Kidney epithelial cell (primary cell): ENCODE results near the gene STK39. TPM values are rescaled to one million over a fixed set of nuclear protein-coding genes. Genes with fewer than 3 reads are reported as not detected.
"Not testable (repeated sequence)": the region's sequence is repeated elsewhere in the genome, so short reads cannot be mapped to it uniquely, and the experiment has no call there.

ENCODE experiments used
- DNase-seq: peaks from one replicate; pipeline ENCODE4 v3.0.0-alpha.2; 2010; ENCODE audit warnings: low read depth
- H3K27me3 ChIP-seq: 2 replicates; pipeline ENCODE4 v1.6.0; 2011; ENCODE audit warnings: low read length; ENCODE audit not compliant: control insufficient read depth, insufficient read depth
- H3K36me3 ChIP-seq: 2 replicates; pipeline ENCODE4 v1.5.1; 2011; ENCODE audit warnings: low read length; ENCODE audit not compliant: control insufficient read depth, insufficient read depth
- H3K4me3 ChIP-seq: 2 replicates; pipeline ENCODE4 v1.5.1; 2011; ENCODE audit warnings: low read depth, mild to moderate bottlenecking, control low read depth, low read length
- CTCF ChIP-seq: IDR thresholded peaks from 2 replicates; pipeline ENCODE4 v1.5.1; 2011; ENCODE audit warnings: mild to moderate bottlenecking, moderate library complexity, low read length, control low read depth, inconsistent platforms; ENCODE audit not compliant: insufficient read depth, poor library complexity, severe bottlenecking
- total RNA-seq: library from RNA; depleted of rRNA; stranded (reverse); fragments of >200 nt; gene quantifications from 2 replicates; pipeline ENCODE4 v1.2.3, GENCODE V29; 2015

STK39 gene
- total RNA-seq, 1 donor from 2014 or later: 30.1 TPM

DNA sequence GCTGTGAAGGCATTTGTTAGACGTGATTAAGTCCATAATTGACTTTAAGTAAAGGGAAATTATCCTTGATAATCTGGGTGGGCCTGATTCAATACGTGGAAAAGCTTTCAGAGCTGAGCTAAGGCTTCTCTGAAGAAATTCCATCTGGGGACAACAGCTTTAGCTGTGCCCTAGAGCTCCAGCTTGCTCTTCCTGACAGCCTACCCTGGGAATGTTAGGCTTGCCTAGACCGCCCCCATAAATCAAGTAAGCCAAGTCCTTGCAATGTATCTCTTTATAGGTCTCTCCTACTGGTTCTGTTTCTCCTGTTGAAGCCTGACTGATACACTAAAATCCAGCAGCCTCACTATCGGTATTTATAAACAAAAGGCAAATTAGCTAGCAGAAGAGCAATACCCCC, 160.0 kb downstream of the STK39 start:
- H3K27me3 ChIP-seq: no peaks in the 10 kb centered on the region
- no peak for TF ChIP-seq CTCF
- no peak for DNase-seq
- no peaks in the 10 kb centered on the region for H3K36me3 ChIP-seq
- no peak overlapping the region for H3K4me3 ChIP-seq

- no peaks in the 10 kb centered on the region for H3K27me3 ChIP-seq
- no peak for TF ChIP-seq CTCF
- H3K4me3 ChIP-seq: no peak overlapping the region
- no peaks in the 10 kb centered on the region for H3K36me3 ChIP-seq
- no peak for DNase-seq
These were observed 160.5 kb downstream of the STK39 start for GRCh38 chr2:168086851-168087250.

GRCh38 chr2:168085801-168086361, 161.5 kb downstream of the STK39 start:
- DNase-seq: no peak
- Histone ChIP-seq H3K36me3 (no peaks in the 10 kb centered on the region), H3K4me3 (no peak overlapping the region), H3K27me3 (no peaks in the 10 kb centered on the region)
- TF ChIP-seq CTCF: no peak

DNA sequence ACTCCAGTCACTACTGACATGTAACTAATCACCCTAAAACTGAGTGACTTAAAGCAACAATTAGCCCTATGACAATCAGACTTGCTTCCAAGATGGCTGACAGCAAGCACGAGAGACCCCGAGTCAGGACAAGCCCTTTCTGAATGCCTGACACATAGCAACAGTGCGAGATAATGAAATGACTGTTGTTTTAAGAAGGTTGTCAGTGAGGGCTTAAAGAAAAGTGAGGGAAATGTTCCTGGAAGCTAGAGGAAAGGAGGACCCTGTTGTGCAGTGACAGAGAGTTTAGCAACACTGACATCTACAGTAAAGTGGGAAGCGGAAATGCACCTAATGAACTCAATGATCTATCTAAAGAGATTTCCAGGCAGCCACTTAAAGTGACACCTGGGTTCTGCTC, 163.1 kb downstream of the STK39 start:
- DNase-seq: no peak
- H3K36me3 ChIP-seq: no peaks in the 10 kb centered on the region
- H3K4me3 ChIP-seq: no peak overlapping the region
- no peak for TF ChIP-seq CTCF
- H3K27me3 ChIP-seq: no peaks in the 10 kb centered on the region

- DNase-seq, H3K27me3 ChIP-seq, H3K4me3 ChIP-seq, H3K36me3 ChIP-seq: not testable (repeated sequence)
These were observed 165.9 kb downstream of the STK39 start for GRCh38 chr2:168081452-168081851.

DNA sequence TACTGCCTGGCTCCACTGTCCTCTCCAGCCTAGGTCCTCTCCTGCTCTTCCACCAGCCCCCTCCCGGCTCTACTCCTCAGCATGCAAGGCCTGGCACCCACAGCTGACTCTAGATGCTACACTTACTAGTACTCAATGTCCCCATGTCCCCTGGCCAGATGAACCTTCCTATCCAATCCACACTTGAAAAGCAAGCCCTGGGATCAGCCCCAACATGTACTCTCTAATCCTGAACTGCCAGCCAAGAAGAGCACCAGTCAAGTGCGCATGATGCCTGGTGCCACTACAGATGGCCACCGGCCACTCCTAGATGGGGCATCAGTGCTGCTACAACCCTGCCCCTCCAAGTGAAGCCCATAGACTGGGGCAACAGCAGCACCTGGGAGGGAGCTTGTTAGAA, 168.2 kb downstream of the STK39 start:
- DNase-seq: no peak
- TF ChIP-seq CTCF: no peak

More for the DNA sequence above, 168.2 kb downstream of the STK39 start:
- Histone ChIP-seq H3K27me3 (no peaks in the 10 kb centered on the region), H3K4me3 (no peak overlapping the region), H3K36me3 (no peaks in the 10 kb centered on the region)
